LNCAP (cell line): Measurements from ENCODE around the gene ATP6V0D1.

Experiments used
- CTCF ChIP-seq: fragments of 450-650 bp; IDR thresholded peaks from 2 replicates; pipeline ENCODE4 v1.5.1; 2017; ENCODE audit warnings: mild to moderate bottlenecking

Gene ATP6V0D1

DNA sequence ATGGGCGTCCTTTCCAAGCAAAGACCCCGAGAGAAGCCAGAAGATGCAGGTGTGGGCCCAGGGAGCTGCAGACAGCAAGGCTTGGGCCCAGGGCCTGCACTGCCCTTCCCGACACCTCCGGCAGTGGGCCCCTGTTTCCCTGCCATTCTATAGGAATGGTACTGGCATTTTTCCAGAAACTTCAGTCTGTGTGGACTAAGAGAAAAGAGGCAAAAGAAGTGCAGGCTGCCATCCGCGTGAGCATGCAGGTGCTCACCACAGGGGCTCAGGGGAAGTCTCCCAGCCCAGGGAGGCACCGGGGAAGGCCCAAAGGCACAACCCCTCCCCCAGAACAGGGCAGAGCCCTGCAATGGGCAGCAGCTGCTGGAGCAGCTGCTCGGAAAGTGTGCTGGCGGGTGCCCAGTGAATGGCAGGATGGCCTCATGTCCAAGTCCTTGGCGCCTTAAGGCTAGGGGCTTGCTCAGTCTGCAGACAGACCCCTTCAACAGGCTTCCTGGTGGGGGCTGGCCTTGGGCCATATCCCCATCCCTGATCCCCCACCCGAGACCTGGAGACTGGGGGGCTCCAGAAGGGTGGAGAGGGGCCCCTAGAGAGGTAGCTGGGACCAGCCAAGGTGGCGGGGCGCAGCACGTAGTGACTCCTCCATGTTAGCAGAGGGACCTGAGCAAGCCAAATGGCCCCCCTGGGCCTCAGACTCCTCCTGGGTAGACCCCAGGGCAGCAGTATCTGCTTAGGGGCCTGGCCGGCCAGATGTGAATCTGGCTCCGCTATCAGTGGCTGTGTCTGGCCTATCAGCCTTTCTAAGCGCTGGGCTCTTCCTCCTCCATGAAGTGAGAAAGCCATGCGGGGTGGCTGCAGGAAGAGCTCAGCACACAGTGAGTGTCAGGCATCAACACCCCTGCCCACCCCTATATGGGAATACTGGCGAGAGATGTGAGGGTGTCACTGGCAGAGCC lies 80.9 kb downstream of the ATP6V0D1 start:
- no peak for TF ChIP-seq CTCF

DNA sequence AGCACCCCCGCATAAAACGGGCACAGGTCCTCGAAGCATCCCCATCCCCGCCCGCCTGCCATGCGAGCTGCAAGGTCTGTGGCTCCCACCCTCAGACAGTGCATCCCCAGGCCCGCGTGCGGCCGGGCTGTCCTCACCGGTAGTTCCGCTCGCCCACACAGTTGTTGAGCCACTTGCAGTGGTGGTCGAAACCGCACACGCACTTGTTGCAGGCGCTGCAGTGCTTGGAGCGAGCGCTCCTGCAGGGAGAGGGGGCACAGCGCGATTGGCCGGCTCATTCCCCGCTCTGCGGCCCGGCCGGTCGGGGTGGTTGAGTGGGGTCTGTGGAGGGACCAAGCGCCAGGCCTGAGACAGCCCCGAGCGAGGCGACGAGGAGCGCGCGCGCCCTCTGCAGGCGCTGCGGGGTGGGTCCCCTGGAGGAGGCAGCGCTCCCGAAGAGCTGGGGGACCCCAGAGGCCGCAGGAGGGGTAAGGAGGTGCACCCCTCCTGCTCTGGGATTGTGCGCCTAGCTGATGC lies 81.7 kb downstream of the ATP6V0D1 start:
- TF ChIP-seq CTCF = no peak

- TF ChIP-seq CTCF = no peak
These were observed 82.3 kb downstream of the ATP6V0D1 start for GRCh38 chr16:67398546-67399217.

DNA sequence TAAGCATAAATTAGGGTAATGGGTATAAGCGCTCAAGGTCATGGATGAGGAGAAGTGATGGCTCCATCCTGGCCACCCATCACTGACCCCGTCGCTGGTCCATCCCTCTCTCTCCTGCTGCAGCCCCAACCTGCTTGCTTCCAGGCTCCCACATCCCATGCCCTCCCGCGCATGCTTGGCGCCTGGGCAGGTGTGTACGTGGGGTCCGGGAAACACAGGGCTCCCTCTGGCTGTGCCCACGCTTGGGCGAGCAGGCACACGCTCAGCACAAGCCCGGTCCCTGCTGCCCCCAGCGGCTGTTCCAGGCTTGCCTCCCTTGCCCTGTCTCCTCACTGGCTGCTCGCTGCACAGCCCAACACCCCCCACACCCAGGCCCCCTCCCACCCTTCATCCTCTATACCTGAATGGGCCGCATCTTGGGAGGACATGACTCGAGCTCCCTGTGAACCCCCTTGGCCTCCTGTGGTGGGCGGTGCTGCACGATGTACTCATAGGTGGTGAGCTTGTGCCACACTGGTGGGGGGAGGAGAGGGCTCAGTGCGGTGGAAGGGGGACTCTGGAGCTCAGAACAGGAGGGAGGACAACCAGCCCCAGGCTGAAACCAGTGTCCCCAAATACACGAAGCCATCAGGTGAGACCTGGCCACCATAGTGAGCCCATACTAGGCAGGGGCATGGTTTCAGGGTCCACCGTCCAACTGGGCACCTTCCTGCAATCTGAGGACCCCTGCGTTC lies 83.0 kb downstream of the ATP6V0D1 start:
- TF ChIP-seq CTCF = no peak

- no peak for TF ChIP-seq CTCF
These were observed 83.7 kb downstream of the ATP6V0D1 start for GRCh38 chr16:67397036-67397801.

GRCh38 chr16:67396159-67397035 lies 84.6 kb downstream of the ATP6V0D1 start:
- no peak for TF ChIP-seq CTCF
